NCI-H2196 (cell line): ENCODE data around the gene ZNF710.

ENCODE experiments used
- DNase-seq: peaks from one replicate; lab custom pipeline; 2025; ENCODE audit not compliant: unreplicated experiment; lab: John Stamatoyannopoulos, UW

The ZNF710 gene

DNA sequence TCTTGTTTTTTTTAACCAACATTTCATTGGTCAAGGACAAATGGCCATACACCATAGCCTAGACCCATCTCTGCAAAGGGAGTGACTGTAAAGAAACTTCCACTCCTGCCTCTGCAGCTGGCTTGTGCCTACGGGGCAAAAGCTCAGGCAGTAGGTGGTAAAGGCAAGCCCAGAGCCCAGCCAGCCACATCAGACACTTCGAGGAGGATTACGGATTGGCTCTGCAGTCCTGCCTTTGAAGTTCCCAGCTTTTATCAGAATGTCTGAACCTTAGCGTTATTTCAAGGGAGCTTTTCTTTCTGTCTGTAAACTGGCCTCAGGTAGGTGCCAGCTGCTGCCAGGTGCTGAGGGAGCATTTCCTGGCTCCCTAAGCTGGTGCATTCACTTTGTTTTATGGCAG lies 15.6 kb downstream of the ZNF710 start:
- DNase-seq: no peak

GRCh38 chr15:90018216-90018831 lies 17.2 kb downstream of the ZNF710 start:
- DNase-seq: no peak

- DNase-seq: no peak
Observed at GRCh38 chr15:90019611-90020010, 18.5 kb downstream of the ZNF710 start.

- no peak for DNase-seq
Observed at GRCh38 chr15:90020021-90020735, 19.1 kb downstream of the ZNF710 start.

DNA sequence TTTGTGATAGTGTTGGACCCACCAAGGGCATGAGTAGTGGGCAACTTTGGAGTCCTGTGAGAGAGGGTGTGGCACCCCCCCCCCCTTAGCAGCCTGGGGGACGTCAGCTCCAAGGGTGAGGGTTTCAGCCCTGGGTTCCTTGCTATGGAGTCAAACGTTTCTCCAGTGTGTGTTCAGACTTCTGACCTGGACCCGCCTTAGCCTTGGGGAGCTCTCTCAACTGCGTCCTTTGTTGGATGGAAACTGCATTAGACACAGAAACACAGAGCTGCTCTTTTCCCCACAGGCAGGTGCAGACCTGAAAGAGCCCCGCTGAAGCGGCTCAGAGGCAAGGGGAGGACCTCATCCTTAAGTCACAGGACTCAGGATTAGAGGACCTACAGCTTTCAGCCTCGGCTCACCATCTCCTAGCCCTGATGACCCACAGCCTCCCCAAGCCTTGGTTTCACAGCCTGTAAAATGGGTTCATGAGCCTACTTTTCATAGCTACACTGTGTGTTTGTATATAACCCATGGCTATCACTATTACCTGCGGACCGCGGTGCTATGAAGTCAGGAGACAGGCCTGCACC lies 19.9 kb downstream of the ZNF710 start:
- no peak for DNase-seq

DNA sequence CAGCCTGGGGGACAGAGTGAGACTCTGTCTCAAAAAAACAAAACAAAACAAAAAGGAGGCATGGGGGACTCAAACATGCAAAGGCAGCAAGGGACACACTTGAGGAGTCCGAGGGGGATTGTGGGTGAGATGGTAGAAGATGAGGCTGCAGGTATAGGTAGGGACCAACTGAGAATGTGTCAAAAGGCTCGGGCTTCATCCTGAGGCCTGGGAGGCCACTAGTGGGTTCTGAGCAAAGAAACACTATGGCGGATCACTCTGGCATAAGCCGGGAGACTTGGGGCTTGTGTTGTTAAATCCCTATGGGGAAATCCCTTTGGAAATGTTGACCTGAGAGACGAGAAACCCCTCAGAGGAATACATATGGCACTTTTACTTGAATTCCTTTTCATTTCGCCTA lies 21.2 kb downstream of the ZNF710 start:
- DNase-seq: no peak

DNA sequence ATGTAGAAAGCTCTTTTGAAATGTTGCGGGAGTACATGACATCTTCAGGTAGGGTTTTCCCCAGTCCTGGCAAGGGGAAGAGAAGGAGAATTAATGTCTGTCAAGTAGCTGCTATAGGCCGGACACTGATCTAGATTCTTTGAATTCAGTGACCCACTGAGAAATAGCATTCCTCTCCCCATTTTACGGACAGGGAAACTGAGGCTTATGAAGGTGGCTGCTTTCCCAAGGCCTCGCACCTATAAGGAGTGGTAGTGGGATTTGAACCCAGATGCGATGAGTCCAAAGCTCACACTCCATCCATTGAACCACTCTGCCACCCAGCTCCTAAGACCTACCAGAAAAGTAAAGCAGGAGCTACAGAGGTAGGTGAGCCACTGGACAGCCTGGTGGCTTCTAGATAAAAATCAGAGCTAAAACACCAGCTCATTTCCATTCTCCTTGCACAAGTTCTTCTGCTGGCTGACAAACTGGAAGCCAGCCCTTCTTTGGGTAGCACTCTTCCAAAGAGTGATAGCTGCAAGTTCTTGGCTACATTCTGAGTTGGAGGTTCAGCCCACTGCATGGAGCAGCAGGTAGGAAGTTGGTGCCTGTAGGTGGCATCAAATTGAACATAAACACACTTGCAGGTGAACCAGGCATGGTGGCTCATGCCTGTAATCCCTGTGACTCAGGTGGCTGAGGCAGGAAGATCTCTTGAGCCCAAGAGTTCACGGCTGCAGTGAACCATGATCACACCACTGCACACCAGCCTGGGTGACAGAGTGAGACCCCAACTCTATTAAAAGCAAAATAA lies 22.0 kb downstream of the ZNF710 start:
- DNase-seq: no peak

DNA sequence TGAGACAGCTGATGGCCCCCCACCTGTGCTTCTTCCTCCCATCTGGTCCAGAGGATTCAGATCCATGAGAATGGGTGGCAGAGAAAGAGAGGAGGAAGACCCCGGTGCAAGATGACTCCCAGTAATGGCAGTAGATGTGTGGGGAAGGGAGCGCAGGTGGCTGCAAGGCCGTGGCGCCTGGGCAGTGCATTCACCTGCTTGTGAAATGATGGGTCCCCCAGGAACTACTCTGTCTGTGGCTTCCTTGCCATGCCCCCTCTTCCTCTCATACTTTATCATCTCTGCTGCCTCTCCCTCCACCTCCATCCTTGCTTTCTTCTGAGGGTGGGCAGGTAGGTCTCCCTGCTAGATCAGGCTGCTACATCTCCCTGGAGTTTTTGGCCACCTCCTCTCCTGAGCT lies 23.3 kb downstream of the ZNF710 start:
- no peak for DNase-seq

GRCh38 chr15:90025489-90026033 lies 24.4 kb downstream of the ZNF710 start:
- no peak for DNase-seq

DNA sequence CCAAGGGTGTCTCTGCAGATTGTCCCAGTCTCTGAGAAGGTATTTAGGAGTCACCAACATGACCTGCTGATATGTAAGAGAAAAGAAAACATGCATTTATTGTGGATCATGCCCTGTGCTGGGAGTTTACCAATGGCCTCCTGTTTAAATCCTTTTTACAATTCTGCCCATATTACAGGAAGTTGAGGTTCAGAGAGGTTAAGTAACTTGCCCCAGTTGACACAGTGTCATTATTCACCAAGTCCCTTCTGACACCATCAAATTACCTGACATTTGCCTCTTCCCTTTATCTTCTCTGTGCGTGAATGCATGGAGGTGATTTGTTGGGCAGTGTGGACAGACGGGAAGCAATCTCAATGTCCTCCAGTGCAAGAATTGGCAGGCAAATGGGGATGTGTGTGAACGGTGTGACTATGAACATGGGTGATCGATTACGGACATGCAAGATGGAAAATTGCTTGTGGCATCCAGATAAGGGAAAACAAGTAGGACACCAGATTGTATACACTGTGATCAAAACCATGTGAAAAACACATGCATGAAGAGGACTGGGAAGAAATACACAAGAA lies 27.3 kb downstream of the ZNF710 start:
- no peak for DNase-seq

DNA sequence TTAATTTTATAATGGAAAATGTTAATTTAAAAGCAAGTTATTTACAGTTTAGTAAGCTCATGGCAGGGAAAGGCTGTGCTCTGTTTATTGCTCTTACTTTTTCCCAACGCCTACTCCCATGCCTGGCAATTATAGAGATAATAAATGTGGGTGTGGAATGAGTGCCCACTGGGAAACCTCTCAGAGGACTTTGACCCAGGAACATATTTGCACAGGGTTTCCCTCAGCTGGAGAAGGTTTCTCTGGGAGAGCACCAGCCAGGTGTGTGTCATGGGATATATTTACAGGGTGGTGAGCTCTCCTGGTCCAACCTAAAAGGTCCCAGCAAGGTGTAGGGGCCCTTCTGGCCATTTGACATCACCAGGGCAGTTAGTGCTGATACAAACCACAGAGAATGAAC lies 27.9 kb downstream of the ZNF710 start:
- DNase-seq: no peak

- no peak for DNase-seq
Observed at GRCh38 chr15:90030376-90030775, 29.3 kb downstream of the ZNF710 start.

DNA sequence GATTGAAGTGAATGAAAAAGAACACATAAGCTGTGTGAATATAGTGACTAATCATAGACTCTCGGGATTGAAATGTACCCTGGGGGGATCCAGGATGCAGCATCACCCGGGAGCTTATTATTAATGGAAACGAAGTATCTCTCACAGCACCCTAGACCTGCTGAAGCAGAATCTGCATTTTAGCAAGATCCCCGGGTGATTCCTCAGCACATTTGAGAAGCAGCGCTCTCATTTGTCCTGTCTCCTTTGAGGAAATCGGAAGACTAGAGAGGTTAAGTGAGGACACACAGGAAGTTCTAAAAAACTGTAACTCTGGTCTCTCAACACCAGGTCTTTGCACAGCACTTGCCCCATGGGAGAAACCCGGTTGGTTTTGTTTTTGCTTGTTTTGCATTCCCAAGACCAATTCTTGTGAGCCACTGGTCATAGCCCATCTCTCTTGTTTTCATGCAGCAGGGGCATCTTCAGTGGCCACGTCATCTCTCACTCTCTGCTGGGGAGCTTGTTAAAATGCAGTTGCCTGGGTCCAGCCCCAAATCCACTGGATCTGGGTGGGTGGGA lies 30.2 kb downstream of the ZNF710 start:
- no peak for DNase-seq

- DNase-seq: no peak
Observed at GRCh38 chr15:90033006-90033405, 31.9 kb downstream of the ZNF710 start.

- DNase-seq: no peak
Observed at GRCh38 chr15:90033448-90033847, 32.3 kb downstream of the ZNF710 start.

- DNase-seq: peak; percentile 1
Observed at GRCh38 chr15:90035095-90035839, 34.1 kb downstream of the ZNF710 start.

- no peak for DNase-seq
Observed at GRCh38 chr15:90035840-90036230, 34.7 kb downstream of the ZNF710 start.

DNA sequence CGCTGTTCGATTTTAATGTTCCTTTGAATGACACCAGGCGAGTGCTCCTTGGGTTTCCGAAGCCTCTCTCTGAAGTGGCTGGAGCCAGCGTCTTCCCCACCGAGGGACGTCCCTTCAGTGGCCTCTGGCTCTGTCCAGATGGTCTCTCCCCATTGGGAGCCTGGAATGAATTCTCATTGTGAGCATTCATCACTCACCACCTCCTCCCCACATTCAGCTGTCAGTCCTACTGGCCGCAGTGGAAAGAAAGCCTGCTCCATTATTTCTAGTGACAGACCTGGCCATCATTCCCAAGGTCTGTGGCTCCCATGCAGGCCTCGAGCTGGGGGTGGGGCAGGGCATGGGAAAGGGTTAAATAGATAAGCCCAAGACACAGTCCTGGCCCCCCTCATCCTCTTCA lies 35.2 kb downstream of the ZNF710 start:
- DNase-seq: no peak

DNA sequence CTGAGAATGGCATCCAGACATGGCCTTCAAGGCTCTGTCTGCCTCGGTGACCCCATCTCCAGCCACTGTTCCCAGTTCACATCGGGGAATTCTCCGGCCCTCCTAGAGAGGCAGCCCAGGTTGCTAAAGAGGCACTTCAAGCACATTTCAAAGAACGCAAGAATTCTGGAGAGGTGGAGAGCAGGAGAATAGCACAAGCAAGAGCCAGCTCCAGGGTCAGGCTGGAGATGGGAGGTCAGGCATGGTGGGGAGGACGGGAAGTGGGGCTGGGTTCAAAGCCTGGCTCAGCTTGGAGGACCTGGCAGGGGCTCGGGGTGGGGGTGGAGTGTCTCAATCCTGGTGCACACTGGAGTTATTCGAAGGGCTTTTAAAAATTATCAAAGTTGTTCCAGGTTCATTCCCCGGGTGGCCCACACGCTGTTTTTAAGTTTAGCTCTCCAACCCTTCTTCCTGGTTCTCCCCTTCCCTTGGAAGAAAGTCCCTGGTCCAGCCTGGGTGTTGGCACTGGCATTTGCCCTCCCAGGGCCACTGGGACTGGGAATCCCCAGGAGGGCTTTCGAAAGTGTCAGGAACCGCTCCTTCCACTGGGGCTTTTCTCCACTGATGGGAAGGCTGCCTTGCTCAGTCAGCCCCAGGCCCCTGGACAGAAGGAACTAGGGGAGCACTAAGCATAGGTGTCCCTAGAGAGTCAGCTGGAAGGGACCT lies 35.8 kb downstream of the ZNF710 start:
- DNase-seq: no peak

DNA sequence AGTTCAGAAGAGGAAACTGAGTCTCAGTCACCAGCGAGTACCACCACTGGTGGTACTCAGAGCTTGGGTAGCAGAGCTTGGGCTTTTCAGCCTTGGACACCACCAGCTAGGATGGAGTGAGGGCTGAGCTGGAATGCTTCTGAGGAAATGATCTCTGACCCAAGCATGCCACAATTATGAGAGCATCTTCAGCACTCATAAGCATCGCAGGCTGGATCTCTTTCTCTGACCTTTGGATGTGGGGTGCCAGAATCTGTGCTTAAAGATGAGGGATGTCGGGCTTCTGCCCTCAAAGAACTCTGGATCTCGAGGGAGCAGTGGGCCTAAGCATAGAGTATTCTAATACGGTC lies 36.4 kb downstream of the ZNF710 start:
- no peak for DNase-seq
